HG03432 (cell line): ENCODE data around the gene SDF4.
"Not testable (repeated sequence)": the region's sequence is repeated elsewhere in the genome, so short reads cannot be mapped to it uniquely, and the experiment has no call there.

Experiments used
- ATAC-seq: cut with Tn5 transposase; IDR thresholded peaks from one replicate; pipeline ENCODE4 v1.9.1; 2021; ENCODE audit warnings: mild to moderate bottlenecking, moderate library complexity; ENCODE audit not compliant: unreplicated experiment

The SDF4 gene

DNA sequence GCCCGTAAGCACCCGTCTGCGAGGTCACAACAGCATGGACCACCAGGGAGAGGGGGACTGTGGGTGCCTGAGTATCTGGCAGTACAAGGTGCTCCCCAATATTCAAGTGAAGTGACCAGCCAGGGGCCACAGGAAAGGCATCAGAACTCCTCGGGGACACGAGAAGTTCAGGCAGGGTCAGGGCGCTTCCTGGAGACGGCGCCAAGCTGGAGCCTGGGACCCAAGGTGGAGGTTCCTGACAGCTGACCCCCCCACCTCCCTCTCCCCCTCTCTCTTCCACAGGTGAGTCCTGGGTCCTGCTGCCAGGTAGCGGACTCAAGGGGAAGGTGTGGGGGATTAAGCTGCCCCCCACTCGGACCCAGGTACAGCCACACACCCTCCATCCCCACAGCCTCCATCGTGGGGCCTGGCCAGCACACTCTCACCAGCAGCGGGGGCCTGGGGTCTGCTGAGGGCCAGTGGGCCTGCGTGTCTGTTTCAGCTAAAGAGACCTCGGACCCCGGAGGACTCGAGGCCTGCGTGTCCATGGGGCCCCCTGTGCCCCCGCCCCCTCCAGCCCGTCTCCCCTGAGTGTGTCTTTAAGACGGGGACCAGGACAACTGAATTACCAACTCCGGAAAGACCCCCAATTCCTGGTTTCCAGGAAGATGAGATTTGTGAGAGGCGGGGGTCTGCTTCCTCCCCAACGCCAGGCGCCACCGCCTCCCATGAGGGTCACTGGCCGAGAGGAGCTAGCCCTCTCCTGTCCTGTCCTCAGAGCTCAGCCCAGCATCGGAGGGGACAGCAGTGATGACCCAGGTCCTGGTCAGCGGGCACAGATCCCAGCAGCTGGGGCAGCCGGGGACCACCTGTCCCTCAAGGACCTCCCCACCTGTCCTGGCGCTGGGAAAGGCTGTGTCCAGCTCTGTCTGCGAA, 31.6 kb downstream of the SDF4 start:
- no peak for ATAC-seq

DNA sequence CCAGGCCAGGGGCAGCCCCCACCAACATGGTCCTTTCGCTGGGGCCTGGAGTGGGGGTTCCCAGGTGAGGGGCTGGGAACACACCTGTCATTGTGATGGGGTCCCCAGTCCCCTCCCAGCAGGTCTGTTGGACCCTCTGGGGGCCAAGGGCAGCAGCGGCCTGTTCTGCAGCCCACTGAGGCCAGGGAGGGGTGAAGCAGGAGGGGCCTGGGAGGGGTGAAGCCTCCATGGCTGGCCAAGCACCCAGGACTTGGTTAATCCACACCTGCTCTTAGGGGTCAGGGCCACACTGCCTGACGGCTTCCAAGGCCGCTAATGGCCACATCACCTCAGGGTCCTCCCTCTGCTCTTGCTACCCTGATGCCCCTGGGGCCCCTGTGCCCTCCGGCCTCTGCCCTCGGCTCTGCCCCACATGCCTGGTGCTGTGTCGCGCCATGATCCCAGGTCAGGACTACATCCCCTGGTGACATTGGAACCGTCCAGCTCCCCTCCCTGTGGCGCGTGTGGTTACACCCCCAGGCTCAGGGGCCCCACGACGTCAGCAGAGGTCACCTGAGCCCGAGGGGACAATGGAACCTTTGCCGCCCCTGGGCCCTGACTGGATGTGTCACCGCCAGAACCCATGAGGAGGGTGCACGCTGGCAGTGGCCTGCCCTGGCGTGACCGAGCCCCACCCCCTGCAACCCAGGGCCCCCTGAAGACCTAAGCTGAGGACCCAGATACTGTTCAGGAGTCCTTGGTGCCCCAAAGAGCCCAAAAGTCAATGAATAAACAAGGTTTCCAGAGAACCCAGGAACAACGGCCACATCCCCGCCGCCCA, 32.5 kb downstream of the SDF4 start:
- no peak for ATAC-seq

DNA sequence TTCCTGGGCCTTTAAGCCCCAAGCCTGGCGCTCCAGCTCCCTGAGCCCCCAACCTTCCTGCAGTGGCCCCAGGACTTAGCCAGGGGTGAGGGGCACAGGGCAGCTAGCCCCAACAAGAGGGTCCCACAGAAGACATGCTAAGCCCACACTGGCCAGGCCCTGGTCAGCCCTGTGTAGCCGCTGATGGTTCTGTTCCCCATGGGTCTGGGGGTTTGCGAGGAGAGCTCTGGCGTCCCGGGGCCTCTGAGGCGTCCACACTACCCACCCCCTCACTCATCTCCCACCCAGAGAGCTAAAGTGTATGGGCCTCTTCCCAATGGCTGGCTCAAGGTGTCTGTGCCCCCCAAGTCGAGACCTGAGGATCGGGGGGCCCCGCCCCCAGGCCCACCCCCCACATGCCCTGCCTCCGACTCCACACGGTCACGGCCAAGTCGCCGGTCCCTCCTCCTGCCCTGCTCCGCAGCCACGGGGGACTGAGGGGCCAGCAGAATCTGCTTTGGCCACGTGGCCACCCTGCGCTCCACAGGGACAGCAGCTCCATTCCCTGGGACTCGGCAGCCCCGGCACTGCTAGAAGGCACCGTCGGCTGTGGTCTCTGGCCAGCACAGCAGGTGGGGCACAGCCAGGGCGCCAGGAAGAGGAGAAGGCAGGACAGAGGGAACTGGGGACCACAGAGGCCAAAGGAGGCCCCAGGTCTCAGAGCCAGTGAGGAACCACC, 33.2 kb downstream of the SDF4 start:
- ATAC-seq, result no peak

DNA sequence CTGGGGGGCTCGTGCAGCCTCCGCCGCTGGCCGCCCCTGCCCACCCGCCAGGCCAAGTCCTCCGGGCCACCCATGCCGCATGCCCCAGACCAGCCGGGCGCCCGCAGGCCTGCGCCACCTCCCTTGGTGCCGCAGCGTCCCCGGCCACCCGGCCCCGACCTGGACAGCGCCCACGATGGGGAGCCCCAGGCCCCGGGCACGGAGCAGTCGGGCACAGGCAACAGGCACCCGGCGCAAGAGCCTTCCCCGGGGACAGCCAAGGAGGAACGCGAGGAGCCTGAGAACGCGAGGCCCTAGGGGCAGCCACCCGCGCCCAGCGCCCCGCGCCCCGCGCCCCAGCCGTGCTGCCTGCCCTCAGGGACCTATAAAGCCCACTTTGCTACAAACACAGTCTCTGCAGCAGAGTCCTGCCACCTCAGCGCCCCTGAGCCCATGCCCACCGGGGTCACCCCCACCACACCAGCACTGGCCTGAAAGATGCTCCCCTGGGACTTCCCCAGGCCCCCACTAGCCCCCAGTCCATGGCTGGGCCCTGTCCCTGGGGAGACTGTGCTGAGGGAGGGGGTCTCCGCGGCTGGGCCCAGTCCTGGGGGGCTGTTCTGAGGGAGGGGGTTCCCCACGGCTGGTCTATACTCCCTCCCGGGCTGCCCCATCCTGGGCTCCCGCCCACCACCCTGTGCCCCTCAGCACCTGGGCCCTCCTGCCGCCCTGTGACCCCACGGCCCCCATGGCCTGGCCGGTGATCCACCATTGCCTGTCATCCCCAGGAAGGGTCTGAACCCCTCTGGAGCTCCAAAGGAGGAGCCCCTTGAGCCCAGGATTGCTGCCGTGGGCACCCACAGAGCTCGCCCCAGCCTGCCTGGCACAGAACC, 34.0 kb downstream of the SDF4 start:
- ATAC-seq, result no peak

DNA sequence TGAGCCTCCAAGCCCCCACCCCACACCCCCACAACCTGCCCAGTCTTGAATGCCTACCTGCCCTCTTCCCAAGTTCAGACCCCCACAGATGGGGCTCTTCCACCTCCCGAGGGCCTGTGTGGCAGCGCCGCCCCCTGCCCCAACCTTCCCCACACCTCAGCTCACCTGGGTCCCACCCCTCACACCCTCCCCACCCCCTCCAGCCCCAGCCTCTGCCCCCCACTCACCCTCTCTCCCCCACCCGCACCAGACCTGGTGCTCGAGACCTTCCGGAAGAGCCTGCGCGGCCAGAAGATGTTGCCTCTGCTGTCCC, 34.7 kb downstream of the SDF4 start:
- no peak for ATAC-seq

DNA sequence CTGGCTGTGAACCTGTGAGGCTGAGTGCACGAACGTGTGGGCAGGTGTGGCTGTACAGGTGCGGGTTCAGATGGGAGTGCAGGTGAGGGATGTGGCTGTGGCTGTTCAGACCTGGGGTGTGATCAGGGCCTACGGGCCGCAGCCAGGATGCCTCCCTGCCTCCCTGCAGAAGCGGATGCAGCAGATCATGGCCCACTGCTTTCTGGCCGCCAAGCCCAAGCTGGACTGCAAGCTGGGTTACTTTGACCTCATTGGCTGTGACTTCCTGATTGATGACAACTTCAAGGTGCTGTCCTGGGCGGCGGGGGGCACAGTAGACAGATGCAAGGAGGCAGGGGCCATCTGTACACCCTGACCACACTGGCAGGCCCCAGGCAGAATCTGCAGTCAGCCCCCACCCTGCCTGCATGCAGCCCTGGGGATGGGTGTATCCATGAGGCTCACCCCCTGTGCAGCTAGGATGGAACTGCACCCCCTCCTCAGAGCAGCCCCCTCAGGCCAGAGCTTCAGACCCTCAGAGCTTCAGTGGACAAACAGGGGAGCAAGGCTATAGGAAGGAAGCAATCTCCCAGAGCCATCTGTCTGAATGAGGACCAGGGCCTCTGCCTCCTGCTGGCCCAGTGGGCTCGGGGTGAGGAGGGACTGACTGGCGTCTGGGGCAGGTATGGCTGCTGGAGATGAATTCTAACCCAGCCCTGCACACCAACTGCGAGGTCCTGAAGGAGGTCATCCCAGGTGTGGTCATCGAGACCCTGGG, 35.2 kb downstream of the SDF4 start:
- no peak for ATAC-seq

DNA sequence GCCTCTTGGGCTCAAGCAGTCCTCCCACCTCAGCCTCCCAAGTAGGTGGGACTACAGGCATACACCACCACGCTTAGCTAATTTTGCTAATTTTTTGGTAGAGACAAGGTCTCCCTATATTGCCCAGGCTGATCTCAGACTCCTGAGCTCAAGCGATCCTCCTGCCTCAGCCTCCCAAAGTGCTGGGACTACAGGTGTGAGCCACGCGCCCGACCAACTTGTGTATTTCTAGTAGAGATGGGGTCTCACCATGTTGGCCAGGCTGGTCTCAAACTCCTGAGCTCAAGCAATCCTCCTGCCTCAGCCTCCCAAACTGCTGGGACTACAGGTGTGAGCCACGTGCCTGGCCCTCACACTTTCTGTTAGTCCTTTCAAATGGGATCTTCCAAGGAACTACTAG, 36.1 kb downstream of the SDF4 start:
- ATAC-seq, result not testable (repeated sequence)

DNA sequence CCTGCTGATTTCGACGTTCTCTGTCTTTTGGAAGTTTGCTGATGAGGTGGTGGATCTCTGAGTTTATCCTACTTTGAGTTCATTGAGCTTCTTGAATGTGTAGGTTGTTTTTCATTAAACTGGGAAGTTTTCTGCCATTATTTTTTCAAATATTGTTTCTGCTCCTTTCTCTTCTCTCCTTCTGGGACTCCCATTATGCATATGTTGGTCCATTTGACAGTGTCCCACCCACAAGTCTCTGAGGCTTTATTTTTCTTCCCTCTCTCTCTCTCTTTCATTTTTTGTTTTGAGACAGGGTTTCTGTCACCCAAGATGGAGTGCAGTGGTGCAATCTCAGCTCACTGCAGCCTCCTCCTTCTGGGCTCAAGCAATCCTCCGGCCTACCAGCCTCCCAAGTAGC, 37.1 kb downstream of the SDF4 start:
- ATAC-seq, result no peak

DNA sequence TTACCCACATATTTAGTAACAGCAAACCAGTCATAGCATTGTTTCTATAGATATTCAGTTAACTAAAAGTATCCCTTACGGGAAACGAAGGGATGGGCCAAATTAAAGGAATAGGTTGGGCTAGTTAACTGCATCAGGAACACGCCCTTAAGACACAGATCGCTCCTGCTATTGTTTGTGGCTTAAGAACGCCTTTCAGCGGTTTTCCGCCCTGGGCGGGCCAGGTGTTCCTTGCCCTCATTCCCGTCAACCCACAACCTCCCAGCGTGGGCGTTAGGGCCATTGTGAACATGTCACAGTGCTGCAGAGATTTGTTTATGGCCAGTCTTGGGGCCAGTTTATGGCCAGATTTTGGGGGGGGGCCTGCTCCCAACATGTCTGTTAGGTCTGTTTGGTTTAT, 40.1 kb downstream of the SDF4 start:
- no peak for ATAC-seq

DNA sequence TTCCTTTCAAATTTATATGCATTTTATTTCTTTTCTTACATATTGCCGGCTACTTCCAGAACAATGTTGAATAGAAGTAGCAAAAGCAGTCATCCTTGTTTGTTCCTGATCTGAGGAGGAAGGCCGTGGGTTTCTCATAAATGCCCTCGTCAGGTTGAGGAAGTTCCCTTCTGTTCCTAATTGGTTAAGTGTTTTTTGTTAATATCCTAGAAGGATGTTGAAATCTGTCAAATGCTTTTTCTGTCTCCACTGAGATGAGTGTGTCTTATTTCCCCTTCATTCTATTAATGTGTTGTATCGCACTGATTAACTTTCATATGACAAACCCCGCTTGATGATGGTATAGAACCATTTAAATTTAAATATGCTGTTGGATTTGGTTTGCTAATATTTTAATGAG, 42.7 kb downstream of the SDF4 start:
- ATAC-seq, result no peak

DNA sequence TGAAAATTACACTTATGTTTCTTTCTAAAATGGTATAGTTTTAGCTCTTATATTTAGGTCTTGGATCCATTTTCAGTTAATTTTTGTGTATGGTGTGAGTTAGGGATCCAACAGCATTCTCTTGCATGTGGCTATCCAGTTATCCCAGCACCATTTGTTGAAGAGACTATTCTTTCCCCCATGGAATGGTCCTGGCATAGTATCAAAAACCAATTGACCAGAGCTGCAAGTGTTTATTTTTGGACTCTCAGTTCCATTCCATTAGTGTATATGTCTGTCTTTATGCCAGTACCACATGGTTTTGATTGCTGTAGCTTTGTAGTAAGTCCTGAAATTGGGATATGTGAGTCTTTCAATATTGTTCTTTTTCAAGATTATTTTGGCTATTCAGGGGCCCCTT, 43.9 kb downstream of the SDF4 start:
- no peak for ATAC-seq

DNA sequence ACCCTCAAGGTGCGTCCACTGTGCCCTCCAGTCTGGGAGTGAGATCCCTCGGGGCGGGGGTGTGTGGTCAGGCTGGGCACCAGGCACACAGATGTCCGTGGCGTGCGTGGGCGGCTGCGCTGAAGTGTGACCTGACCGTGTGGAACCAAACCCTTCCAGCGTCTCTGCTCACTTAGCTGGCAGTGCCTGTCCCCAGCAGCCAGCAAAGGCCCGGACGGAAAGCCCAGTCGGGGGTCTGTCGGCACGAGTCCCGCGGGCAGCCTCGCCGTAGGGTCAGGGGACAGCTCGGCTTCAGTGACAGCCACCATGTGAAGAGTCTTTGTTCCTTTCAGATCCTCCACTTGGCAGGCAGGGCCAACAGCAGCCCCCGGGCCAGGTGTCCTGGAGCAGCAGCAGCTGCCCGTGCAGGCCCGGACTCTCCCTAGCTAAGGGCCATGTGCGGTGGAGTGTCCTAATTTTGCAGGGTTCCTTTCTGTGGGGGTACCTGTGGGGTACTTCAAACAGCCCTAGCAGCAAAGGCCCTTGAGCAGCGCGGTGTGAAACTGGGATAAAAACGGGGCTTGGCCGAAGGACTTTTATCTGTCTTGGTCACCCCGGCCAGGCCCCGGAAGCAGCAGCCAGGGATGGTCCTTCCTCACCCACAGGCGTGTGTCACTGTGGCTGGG, 46.6 kb downstream of the SDF4 start:
- ATAC-seq, result no peak

DNA sequence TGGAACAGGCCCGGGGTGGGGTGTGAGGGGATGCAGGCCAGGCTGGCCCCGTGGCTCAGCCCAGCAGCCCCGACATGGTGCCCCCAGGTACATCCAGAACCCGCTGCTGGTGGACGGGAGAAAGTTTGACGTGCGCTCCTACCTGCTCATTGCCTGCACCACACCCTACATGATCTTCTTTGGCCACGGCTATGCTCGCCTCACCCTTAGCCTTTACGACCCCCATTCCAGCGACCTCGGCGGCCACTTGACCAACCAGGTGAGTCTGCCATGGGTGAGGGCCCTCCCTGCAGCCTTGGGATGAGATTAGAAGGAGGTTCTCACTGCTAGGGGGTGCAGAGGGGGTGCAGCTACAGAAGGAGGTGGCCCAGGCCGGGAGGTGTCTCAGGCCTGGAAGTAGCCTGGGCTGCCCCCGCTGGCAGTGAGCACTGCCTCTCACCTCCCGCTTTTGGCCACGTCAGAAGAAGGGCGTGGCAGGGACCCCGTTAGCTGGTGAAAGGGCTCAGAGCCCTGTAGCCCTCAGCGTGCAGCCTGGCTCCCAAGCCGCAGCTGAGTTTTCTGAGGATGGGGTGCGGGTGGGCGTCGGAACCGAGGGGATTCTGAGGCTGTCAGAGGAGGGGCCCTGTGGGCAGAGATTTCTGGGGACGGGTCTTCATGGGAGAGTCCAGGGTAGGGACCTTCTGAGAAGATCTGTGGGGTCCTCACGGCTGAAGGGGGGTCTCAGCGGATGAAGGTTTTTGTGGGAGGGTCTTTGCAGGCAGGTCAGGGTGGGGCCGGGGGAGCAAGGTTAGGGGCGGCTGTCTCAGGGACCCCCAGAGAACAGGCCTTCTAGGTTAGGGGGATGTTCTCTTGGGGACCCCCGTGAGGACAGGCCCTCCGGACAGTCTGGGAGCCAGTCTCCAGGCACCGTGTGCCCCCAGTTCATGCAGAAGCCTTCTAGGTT, 47.7 kb downstream of the SDF4 start:
- ATAC-seq, result no peak

DNA sequence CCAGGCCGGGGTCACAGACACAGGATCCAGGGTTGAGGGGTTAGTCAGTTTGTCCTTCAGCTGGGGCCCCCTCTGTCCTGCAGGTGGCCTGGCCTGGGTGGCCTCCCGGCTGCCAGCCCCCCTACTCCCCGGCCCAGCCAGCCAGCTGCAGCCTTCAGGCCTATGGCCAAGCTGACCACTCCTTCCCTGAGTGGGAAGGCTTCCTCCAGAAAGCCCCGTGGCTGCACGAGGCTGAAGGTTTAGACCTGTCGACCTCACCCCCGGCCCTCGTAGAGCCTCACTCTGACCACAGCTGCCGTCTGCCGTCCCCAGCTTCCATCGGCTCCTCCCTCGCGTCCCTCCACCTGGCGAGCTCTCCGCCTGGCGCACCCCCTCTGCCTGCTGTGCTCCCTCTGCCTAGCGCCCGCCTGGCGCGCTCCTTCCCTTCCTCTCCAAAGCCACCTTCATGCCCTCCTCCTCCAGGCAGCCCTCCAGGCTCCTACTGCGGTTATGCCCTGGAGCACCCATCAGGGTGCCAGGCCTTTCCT, 48.5 kb downstream of the SDF4 start:
- no peak for ATAC-seq

DNA sequence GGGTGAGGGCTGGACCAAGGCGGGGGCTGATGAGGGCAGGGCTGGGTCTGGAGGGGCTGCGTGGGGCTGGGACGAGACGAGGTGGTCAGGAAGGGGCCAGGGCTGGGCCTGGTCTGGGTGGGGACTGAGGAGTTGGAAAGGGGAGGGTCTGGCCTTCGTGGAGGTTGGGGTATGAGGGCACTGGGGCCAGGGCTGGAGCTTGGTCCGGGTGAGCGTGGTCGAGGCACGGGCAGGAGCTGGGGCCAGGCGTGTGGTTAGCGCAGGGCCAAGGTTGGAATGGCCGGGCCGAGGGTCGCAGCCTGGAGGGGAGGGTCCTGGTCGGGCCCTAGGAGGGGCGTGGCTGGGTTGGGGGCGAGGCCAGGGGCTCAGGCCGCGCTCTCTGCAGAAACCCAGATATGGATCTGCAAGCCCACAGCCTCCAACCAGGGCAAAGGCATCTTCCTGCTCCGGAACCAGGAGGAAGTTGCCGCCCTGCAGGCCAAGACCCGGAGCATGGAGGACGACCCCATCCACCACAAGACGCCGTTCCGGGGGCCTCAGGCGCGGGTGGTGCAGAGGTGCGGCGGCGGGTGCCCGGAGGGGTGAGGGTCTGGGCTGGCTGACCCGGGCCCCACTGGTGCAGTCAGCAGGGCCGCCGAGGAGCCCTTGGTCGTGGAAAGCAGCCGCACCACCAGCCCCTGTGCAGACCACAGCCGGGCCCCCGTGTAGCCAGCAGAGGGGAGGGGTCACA, 49.1 kb downstream of the SDF4 start:
- ATAC-seq, result no peak

DNA sequence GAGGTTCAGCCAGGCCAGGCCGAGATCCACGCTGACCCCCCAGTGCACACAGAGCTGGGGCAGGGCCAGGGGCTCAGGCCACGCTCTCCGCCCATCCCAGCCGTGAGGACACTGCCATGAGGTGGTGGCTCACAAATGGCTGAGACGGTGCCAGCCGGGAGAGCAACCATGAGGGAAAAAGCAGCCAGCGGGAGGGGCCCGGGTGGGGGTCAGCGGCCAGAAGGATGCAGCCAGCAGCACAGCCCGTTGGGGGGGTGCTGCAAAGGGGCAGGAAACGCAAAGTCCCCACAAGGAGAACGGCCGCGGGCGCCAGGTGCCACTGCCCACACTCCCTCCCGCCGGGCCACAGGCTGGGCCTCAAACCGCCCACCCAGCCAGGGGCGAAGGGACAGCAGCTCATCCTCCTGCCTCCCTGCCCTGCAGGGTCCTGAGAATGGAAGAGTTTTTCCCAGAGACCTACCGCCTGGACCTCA, 49.8 kb downstream of the SDF4 start:
- ATAC-seq, result no peak
